GM21381 (cell line): ENCODE results near the gene NAXD.

Source experiments
- ATAC-seq: cut with Tn5 transposase; IDR thresholded peaks from one replicate; pipeline ENCODE4 v1.9.1; 2021; ENCODE audit warnings: mild to moderate bottlenecking, moderate library complexity; ENCODE audit not compliant: unreplicated experiment

Gene NAXD

GRCh38 chr13:110689041-110689440, 73.7 kb downstream of the NAXD start:
- ATAC-seq: no peak
